ENCODE measurements around the gene DSCAM. TPM values are rescaled to one million over a fixed set of nuclear protein-coding genes. Genes with fewer than 3 reads are reported as not detected.
A peak's percentile ranks its signal among the peaks of the same experiment; 100 is the strongest.

DSCAM gene
- polyA plus RNA-seq, 4 donors = 0.06 to 0.13 (median 0.11) TPM

DNA sequence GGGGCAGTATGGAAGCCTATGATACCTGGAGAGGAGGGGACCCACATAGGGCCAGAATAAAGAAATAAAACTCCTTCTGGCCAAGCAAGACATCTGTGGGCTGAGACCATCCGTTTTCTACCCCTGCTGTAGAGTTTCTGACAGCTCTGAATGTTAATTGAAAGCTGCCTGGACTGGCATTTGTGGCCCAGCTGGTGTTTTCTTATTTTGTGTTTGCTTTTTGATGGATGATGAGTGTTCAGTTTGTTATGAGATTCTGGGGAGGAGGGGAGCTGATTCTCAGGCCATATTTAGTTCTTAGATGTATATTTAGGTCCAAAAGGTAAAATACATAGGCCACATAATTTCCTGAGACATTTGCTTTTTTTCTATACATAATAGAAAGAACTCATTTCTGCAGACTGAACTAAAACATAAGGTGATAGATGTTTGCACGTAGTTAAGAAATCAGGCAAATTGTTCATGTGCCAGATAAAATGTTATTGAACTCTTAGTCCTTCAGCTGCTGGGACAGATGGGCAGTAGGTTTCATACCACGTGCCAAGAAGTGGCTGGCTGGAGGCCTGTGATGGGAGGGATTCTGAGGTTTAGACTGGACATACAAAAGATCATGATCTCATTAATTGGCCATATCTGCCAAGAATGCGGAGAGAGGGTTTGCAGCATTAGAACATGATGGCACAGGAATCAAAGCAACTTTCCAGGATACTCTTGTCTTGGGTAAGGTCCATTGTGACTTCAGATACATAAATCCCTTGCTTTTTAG is 54.1 kb downstream of the DSCAM start:
- DNase-seq (ENCODE audit: low read depth in 4 of 4, low spot score in 3 of 4) = no peak

DNA sequence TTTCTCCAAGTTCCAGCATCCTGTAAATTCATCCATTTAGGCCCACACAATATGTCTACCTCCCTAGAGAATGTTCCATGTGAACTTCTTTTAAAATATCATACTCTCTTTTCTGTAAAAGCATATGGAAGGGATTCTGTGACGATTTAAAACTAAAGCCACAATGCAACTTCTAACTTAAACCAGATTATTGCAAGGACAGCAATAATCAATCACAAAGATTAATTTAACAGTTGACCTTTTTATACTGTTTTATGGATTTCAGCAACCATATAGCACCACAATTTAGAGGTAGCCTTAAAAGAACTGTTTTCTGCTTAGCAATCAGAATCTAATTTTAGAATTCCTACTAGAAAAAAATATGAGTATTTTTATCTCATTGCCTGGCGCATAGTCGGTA is 58.3 kb downstream of the DSCAM start:
- DNase-seq (ENCODE audit: low read depth in 4 of 4, low spot score in 3 of 4) = no peak

DNA sequence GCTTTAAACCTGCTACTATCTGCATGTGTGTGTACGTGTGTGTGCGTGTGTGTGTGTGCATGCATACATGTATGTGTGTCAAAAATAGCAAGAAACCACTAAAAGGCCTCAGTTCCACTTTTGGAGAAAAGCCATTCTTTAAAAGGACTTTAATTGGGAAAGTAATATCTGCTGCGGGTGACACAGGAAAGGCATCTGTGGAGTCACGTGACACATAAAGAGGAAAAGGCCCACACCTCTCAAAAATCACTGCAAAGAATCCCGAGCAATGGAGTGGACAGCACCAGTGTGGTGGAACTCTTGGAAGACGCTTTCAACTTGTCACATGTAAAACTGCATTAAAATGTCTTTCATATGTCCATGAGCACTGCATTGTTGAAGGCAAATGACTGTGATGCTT is 63.6 kb downstream of the DSCAM start:
- no peak for DNase-seq (ENCODE audit: low read depth in 4 of 4, low spot score in 3 of 4)

DNA sequence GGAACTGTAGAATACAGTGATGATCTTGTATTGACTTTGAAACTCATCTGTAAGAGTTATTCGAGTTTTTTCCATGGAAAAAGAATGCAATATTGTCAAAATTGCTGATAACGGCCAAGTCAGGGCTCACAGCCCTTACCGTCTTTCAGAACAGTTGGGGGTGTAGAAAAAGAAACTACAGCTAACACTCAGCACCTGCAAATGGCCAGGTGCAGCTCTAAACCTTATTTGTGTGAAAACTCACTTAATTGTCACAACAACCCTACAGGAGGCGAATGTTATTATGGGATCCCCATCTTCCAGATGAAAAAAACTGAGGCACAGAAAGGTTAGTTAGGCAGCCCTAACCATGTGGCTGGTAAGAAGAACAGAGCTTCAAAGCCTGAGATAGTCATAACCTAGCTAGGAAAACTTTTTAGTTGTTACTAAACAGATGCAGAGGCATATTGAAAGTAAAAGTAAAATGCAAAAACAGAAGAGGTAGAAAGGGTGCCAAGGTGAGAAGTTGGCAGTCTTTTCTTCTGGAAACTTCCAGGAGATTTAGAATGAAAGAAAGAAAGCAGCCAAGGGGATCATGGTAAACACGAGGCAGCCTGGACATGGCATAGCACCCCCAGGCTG is 76.4 kb downstream of the DSCAM start:
- no peak for DNase-seq (ENCODE audit: low read depth in 4 of 4, low spot score in 3 of 4)

DNA sequence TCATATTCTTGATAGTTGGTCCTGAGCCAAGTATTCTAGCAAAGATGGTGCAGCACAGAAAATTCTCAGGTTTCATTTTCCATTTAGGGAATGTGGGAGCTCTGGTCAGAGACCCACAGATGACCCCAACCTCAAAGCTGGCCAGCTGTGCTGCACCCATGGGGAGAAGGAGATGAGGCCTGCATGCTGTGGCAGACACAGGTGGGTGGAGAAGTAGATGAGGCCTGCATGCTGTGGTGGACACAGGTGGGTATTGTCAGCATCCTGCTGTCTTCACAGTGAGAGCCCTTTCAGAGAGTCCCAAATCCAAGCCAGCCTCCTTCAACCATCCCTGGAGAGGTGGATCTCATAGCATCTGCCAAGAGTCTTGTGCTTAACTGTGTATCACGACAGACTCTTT is 77.7 kb downstream of the DSCAM start:
- DNase-seq (ENCODE audit: low read depth in 4 of 4, low spot score in 3 of 4) = no peak

DNA sequence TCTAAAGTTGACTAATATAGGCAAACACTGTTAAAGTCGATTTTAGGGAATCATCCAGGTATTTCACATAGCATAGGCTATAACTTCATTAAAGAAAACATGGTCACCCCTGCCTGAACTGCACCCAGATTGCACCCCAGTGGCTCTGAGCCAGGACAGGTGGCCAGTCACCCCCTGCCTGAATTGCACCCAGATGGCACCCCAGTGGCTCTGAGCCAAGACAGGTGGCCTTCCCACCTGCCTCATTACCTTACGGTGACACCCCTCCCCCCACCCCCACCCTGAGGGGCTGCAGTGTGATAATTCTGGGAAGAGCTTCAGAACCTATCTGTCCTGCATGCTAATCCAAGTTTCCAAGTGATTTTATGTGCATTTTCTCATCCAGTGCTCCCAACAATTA is 78.9 kb downstream of the DSCAM start:
- DNase-seq (ENCODE audit: low read depth in 4 of 4, low spot score in 3 of 4) = no peak

DNA sequence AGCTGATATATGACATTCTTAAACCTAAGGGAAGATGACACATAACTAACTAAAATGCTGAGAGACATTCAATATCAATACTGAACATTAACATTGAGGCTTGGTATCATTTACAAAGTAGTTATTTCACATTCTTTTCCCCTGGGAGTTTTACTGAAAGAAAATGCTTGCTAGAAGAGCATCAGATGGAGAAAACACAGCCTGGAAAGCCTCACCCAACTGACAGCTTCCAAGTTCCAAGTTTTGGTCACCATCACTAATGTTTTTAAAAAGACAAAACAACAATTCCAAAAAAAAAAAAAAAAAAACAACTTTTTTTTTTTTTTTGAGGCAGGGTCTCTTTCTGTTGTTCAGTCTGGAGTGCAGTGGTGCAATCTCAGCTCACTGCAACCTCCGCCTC is 80.6 kb downstream of the DSCAM start:
- DNase-seq (ENCODE audit: low read depth in 4 of 4, low spot score in 3 of 4) = no peak

DNA sequence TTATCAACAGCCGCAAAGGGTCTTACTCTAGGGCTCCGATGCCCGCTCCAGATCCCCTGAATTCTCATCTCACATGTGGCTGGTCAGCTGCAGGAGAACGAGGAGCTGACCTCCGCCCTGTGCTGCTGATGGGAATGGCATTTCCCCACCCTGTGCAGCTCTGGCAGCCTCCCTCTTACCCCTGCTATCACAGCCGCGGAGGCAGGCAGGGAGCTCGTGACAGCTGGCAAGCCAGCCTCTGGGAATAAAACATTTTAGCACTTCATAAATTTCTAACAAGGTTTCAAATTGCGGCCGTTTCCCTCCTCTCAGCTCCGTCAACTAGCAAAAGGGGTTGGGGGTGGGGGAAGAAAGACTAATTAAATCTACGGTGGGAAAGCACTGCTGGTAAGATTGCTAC is 81.1 kb downstream of the DSCAM start:
- no peak for DNase-seq (ENCODE audit: low read depth in 4 of 4, low spot score in 3 of 4)

DNA sequence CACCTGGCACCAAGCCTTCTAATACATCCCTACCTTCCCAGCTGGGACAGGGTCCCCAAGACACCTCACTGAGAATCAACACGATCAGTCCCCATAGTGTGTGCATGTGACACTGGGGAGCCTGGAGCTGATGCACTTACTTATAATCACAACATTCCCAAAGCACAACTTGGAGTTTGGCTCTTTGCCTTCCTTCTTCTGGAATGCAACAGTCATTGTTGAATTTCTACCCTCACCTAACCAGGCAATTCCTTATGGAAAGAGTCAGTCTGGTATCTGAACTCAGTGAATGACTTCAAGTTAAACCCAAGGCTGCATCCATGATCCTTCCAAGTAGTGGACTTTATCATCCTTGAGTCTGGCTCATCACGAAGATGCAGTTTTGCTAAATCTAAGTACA is 86.1 kb downstream of the DSCAM start:
- DNase-seq (ENCODE audit: low read depth in 4 of 4, low spot score in 3 of 4) = no peak

DNA sequence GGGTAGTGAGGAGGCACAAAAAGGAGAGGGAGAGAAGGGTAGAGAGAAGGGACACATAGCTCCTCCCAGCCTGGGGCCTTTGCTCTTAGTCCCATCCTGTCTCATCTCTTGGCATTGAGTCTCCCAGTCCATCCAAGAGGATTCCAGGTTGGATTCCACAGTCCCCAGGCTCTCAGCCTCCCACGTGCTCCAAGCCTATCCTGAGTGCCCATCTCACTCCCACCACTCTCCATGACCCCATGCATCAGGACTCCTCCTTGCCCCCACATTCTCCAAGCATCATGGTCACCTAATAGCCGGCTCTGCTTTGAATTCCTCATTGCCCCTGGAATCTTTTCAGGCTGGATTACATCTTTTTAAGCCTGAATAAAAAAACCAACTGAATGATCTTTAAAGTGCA is 87.9 kb downstream of the DSCAM start:
- DNase-seq (ENCODE audit: low read depth in 4 of 4, low spot score in 3 of 4) = no peak

DNA sequence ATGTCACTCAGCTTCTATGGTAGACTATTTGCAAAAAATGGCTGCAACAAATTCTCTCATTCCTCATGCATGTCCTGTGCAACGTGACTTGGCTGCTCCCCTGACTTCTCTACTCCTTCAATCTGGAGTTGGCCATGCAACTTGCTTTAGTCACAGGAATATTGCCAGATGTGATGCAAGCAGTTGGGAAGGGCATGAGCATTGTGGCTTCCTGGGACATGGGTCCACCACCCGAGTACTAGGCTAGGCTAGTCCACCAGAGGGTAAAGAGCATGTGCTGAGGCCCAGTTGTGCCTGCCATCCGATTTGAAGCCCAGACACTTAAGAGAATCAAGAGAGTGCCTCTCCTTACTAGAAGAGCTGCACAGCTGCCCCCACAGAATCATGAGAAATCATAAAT is 89.6 kb downstream of the DSCAM start:
- DNase-seq (ENCODE audit: low read depth in 4 of 4, low spot score in 3 of 4) = no peak

DNA sequence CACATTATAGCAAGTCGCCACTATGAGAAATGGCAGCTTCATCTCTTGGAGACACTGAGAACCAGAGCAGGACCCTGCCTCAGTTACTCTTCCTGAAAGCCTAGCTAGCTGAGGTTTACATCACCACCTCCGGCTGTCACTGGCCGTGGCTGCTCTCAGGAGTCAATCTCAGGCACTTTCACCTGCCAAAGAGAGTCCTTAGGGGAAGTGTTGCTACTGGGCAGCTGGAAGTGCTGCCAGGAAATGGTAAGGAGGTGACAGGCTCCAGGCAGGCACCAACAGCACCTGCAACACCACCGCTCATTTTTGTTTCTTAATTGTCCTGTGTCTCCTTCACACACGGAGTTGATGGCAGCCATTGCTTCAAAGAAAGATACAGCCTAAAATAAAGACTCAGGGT is 92.5 kb downstream of the DSCAM start:
- DNase-seq (ENCODE audit: low read depth in 4 of 4, low spot score in 3 of 4) = no peak

DNA sequence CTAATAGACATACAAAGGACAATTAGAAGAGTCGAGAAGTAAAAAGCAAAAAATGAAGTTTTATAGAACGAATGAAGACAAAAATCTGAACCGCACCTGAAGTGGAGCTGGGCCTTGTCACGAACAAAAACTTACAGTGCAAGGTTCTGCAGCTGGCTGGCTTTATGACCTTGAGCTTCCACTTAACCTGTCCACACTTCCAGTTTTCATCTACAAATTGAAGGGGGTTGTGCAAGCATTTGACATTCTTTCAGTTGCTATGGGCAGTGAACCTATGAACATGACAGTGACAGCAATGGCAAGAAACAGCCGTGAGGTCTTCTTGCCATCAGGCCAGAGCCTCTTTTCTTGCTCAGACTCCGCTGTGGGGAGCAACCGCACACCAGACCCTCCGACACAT is 93.2 kb downstream of the DSCAM start:
- DNase-seq (ENCODE audit: low read depth in 4 of 4, low spot score in 3 of 4) = no peak

DNA sequence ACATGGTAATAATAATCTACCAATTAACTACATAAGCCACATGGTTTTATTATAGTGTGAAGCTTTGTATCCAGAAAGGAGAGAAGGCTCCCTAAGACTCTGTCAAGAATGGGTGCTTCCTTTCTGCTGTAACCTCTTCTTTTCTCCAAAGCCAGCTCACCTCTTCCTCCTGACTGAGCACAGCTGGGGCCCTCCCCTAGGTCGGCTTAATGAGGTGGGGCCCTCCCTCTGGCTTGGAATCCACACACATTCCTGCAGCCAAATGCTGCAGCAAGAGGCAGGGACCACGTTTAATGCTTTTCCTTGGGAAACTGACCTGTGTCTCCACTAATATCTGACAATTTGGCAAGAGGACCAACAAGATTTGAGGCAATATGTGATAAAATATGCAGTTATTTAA is 94.8 kb downstream of the DSCAM start:
- DNase-seq (ENCODE audit: low read depth in 4 of 4, low spot score in 3 of 4) = peak in 2 of 4 donors; percentile 25 to 28

DNA sequence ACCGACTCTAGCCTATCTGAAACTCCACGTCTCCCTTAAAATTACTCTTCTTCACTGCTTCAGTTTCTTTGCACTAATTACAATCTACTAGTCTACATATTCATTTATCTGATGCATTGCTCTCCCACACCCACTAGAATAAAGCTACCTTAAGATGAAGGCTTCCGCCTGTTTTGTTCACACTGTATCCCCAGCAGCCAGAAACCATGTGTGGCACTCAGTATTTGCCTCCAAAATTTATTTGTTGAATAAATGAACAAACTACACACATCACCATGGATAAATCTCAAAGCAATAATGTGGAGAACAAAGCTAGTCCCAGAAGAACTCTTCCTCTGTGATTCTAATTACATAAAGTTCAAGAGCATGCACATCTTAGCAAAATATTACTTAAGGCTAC is 95.7 kb downstream of the DSCAM start:
- DNase-seq (ENCODE audit: low read depth in 4 of 4, low spot score in 3 of 4) = no peak

DNA sequence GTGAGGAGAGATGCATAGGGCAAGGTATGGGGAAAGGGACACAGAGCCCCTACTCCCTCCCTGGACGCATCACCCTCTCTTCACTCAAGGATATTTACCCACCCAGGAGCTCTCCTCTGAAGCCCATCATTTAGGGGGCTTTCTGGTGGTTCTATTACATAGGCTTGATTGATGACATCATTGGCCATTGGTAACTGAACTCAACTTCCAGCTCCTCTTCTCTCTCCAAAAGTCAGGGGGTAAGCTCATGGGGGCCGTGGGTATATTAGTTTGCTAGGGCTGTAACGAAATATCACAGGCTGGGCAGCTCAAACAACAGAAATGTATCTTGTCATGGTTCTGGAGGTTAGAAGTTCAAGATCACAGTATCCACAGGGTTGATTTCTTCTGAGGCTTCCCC is 110.8 kb downstream of the DSCAM start:
- no peak for DNase-seq (ENCODE audit: low read depth in 4 of 4, low spot score in 3 of 4)

DNA sequence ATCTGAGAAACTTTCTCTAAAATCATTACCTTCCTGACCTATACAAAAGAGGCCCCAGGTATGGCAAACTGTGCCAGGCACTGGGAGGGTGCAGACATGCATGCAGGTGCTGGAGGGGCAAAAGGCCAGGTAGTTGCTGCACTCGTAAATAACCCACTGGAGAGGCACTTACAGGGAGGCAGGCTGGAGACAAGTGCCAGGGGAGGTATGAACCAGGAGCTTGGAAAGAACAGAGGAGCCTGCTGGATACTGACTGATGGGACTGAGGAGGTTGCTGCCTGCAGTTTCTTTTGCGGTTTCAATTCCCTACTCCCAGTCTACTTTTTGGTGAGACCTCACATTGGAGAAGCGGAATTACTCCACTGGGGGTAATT is 113.9 kb downstream of the DSCAM start:
- no peak for DNase-seq (ENCODE audit: low read depth in 4 of 4, low spot score in 3 of 4)

DNA sequence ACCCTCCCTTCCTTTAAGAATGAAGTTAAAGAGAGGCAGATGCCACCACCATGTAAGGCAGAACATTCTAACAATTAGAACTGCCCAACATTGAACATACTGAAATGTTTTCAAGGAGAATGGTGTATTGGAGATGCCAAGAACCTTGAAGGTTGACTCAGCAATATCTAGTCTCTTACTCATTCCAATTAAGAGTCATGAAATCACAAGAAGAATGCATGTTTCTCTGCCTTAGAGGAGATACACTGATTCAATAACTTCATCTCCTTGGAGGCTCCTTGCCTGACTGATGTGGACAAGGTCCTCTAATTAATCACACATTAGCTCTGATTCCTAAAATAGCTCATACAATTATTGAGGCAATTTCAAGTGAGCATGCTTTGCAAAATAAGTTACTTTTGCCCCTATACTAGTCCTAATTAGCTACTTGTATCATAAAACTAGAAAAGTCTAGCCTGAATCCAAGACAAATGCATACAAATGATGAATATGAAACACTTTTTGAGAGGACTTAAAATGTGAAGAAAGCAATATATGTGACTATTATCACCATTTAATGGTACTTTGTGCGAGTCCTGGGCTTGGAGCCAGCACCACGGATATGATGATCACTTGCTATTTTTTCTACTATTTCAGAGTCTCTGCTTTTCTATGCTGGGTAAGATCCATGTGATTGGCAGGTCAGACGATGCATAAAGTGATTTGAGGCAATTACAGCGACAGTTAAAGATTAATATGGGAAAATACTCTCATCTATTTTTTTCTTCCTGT is 114.5 kb downstream of the DSCAM start:
- DNase-seq (ENCODE audit: low read depth in 4 of 4, low spot score in 3 of 4) = no peak

DNA sequence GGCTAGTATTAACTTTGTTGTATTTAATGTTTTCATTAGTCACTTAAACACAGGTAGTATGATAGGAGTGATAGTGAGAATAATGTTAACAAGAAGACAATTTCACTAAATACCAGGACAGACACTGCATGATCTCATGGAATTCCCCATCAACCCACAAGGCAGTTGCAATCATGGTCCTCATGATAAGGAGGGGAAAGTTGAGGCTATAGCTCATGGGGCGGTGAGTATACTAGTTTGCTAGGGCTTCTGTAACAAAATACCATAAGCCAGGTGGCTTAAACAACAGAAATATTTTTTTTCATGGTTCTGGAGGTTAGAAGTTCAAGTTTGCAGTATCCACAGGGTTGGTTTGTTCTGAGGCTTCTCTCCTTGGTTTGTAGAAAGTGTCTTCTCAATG is 115.8 kb downstream of the DSCAM start:
- no peak for DNase-seq (ENCODE audit: low read depth in 4 of 4, low spot score in 3 of 4)

DNA sequence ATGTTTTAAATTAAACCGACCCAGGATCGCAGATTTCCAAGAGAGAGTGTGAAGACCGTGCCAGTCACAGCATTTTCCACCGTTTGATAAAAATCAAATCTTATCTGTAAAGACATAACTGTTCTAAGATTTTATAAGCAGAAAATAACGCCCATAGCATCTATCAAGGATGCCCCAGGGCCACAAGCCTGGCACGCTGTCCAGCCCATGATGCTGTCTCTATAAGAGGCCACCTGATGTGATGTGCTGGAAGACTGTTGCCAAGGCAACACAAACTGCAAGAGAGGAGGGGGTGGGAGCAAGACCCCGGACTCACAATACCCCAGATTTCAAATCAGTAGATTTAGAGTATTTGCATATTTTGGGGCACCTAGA is 116.5 kb downstream of the DSCAM start:
- DNase-seq (ENCODE audit: low read depth in 4 of 4, low spot score in 3 of 4) = no peak

DNA sequence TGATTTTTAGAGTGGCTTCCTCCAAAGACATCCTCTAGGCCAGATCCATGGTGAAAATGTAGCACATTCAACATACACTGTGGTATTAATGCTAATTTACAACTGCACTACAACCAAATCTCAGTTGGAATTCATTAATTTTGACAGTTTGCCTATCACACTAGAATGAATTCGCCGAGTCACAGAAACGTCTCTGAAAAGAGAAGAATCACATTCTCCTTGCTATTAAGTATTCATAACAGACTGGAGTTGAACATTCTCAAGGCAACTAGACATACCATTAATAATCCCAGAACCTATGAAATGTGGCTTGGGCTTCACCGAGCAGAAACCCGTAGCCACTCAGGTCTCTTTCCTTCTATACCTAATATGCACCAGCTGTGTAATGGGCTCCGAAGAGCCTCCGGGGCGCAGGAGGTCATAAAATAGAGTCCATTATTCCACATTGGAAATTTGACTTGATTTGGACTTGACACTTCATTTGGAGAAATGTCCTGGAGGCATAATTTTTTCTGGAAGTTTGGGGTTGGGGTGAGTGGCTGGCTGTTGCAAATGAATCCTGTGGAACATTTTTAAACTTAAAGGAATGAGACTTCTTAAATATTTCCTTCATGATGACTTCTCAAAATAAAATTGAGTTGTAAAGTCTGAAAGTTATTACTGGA is 117.1 kb downstream of the DSCAM start:
- no peak for DNase-seq (ENCODE audit: low read depth in 4 of 4, low spot score in 3 of 4)
